ENCODE measurements around the gene FSCN2. TPM values are rescaled to one million over a fixed set of nuclear protein-coding genes. Genes with fewer than 3 reads are reported as not detected.

The FSCN2 gene
- total RNA-seq, 1 donor from 2014 or later, result 3.6 TPM

- no peak overlapping the region for H3K4me3 ChIP-seq
- no peaks in the 10 kb centered on the region for H3K27me3 ChIP-seq
- TF ChIP-seq CTCF (IDR thresholded peaks at IDR 0.05), result no peak
- H3K27ac ChIP-seq, result no peak overlapping the region
- H3K9me3 ChIP-seq, result no peaks in the 10 kb centered on the region
- no peak for DNase-seq
- intact Hi-C loops (cut with DNase I), result no loop called here
- peaks cover 63% of the 10 kb centered on the region for H3K36me3 ChIP-seq
- peaks cover 14% of the 10 kb centered on the region for H3K4me1 ChIP-seq
- ATAC-seq, result no peak
These were observed 29.3 kb downstream of the FSCN2 start for GRCh38 chr17:81557276-81558114.

GRCh38 chr17:81558115-81558468, 29.9 kb downstream of the FSCN2 start:
- ATAC-seq, result no peak
- no peak for TF ChIP-seq CTCF (IDR thresholded peaks at IDR 0.05)
- no peak overlapping the region for H3K27ac ChIP-seq
- H3K4me3 ChIP-seq, result no peak overlapping the region
- intact Hi-C loops (cut with DNase I), result no loop called here
- no peaks in the 10 kb centered on the region for H3K27me3 ChIP-seq
- no peaks in the 10 kb centered on the region for H3K9me3 ChIP-seq
- no peak for DNase-seq
- peaks cover 69% of the 10 kb centered on the region for H3K36me3 ChIP-seq
- peaks cover 13% of the 10 kb centered on the region for H3K4me1 ChIP-seq

GRCh38 chr17:81558941-81559806, 31.0 kb downstream of the FSCN2 start:
- Histone ChIP-seq H3K27me3 (no peaks in the 10 kb centered on the region), H3K4me3 (no peak overlapping the region), H3K27ac (no peak overlapping the region), H3K36me3 (peaks cover 76% of the 10 kb centered on the region), H3K4me1 (peaks cover 7% of the 10 kb centered on the region), H3K9me3 (no peaks in the 10 kb centered on the region)
- no peak for DNase-seq
- intact Hi-C loops (cut with DNase I), result no loop called here
- TF ChIP-seq CTCF (IDR thresholded peaks at IDR 0.05), result no peak
- peak; percentile 29 for ATAC-seq

GRCh38 chr17:81561494-81561885, 33.3 kb downstream of the FSCN2 start:
- intact Hi-C loops (cut with DNase I), result no loop called here
- Histone ChIP-seq H3K27ac (no peak overlapping the region), H3K9me3 (no peaks in the 10 kb centered on the region), H3K27me3 (no peaks in the 10 kb centered on the region), H3K4me1 (peaks cover 13% of the 10 kb centered on the region), H3K4me3 (no peak overlapping the region), H3K36me3 (peaks cover 94% of the 10 kb centered on the region)
- no peak for DNase-seq
- ATAC-seq, result no peak
- no peak for TF ChIP-seq CTCF (IDR thresholded peaks at IDR 0.05)

GRCh38 chr17:81563861-81564586, 35.8 kb downstream of the FSCN2 start:
- intact Hi-C loops (cut with DNase I), result no loop called here
- no peak for ATAC-seq
- H3K9me3 ChIP-seq, result no peaks in the 10 kb centered on the region
- no peak for DNase-seq
- no peak overlapping the region for H3K4me3 ChIP-seq
- H3K4me1 ChIP-seq, result peaks cover 25% of the 10 kb centered on the region
- H3K27me3 ChIP-seq, result no peaks in the 10 kb centered on the region
- TF ChIP-seq CTCF (IDR thresholded peaks at IDR 0.05), result no peak
- peaks cover 93% of the 10 kb centered on the region for H3K36me3 ChIP-seq
- H3K27ac ChIP-seq, result no peak overlapping the region
